Glutamatergic neuron (in vitro differentiated cells): ENCODE data around the gene RNASE1. TPM values are rescaled to one million over a fixed set of nuclear protein-coding genes. Genes with fewer than 3 reads are reported as not detected.

Source experiments
- DNase-seq: peaks from one replicate; pipeline ENCODE4 v3.0.0; 2022
- H3K27ac Mint-ChIP-seq: one replicate; pipeline ENCODE4 v1.8.0; 2020; ENCODE audit warnings: mild to moderate bottlenecking, mixed read lengths, inconsistent platforms; ENCODE audit not compliant: unreplicated experiment
- H3K27me3 Mint-ChIP-seq: one replicate; pipeline ENCODE4 v1.8.0; 2020; ENCODE audit warnings: mild to moderate bottlenecking, moderate library complexity, mixed read lengths, inconsistent platforms; ENCODE audit not compliant: unreplicated experiment
- H3K36me3 Mint-ChIP-seq: one replicate; pipeline ENCODE4 v1.8.0; 2020; ENCODE audit warnings: mild to moderate bottlenecking, mixed read lengths, inconsistent platforms; ENCODE audit not compliant: unreplicated experiment
- H3K4me1 Mint-ChIP-seq: one replicate; pipeline ENCODE4 v1.8.0; 2020; ENCODE audit warnings: mild to moderate bottlenecking, low read depth, mixed read lengths, inconsistent platforms; ENCODE audit not compliant: unreplicated experiment
- H3K4me3 Mint-ChIP-seq: one replicate; pipeline ENCODE4 v1.8.0; 2020; ENCODE audit warnings: mild to moderate bottlenecking, mixed read lengths, inconsistent platforms; ENCODE audit not compliant: unreplicated experiment
- H3K9me3 Mint-ChIP-seq: one replicate; pipeline ENCODE4 v1.8.0; 2020; ENCODE audit warnings: mild to moderate bottlenecking, moderate library complexity, mixed read lengths, inconsistent platforms; ENCODE audit not compliant: unreplicated experiment
- total RNA-seq: library from RNA; stranded (reverse); fragmentation: NEBNext Ultra II Directional; extraction: Animal tissue kit (Norgen Biotek cat#: 25700); gene quantifications from one replicate; pipeline ENCODE4 v1.2.1, GENCODE V29; 2021; ENCODE audit not compliant: unreplicated experiment
- TF ChIP-seq, protein P1 (sequence below): fragments of 200-600 bp; sonication (generic); IDR thresholded peaks from one replicate; pipeline ENCODE4 v1.5.0; 2021; ENCODE audit not compliant: partially characterized antibody, unreplicated experiment

RNASE1 gene
- total RNA-seq, 1 donor from 2014 or later: not detected

- H3K36me3 Mint-ChIP-seq: no peaks in the 10 kb centered on the region
- H3K4me1 Mint-ChIP-seq: no peaks in the 10 kb centered on the region
- peaks cover 2% of the 10 kb centered on the region for H3K9me3 Mint-ChIP-seq
- no peak overlapping the region for H3K4me3 Mint-ChIP-seq
- no peaks in the 10 kb centered on the region for H3K27me3 Mint-ChIP-seq
- no peak for DNase-seq
- TF ChIP-seq, protein P1, sequence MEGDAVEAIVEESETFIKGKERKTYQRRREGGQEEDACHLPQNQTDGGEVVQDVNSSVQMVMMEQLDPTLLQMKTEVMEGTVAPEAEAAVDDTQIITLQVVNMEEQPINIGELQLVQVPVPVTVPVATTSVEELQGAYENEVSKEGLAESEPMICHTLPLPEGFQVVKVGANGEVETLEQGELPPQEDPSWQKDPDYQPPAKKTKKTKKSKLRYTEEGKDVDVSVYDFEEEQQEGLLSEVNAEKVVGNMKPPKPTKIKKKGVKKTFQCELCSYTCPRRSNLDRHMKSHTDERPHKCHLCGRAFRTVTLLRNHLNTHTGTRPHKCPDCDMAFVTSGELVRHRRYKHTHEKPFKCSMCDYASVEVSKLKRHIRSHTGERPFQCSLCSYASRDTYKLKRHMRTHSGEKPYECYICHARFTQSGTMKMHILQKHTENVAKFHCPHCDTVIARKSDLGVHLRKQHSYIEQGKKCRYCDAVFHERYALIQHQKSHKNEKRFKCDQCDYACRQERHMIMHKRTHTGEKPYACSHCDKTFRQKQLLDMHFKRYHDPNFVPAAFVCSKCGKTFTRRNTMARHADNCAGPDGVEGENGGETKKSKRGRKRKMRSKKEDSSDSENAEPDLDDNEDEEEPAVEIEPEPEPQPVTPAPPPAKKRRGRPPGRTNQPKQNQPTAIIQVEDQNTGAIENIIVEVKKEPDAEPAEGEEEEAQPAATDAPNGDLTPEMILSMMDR: no peak
- H3K27ac Mint-ChIP-seq: no peak overlapping the region
These were observed 20.3 kb downstream of the RNASE1 start for GRCh38 chr14:20782280-20782890.

DNA sequence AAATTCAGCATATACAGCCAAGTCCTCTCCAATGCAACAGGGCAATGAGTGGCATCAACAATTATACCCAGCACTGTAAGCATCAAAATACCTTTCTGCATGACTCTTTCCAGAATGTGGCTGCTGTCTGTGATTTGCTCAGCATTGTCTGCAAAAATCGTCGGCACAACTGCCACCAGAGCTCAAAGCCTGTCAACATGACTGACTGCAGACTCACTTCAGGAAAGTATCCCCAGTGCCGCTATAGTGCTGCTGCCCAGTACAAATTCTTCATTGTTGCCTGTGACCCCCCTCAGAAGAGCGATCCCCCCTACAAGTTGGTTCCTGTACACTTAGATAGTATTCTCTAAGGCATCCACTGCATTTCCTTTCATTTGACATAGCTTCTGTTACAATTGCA, 20.8 kb downstream of the RNASE1 start:
- no peak overlapping the region for H3K4me3 Mint-ChIP-seq
- H3K27ac Mint-ChIP-seq: no peak overlapping the region
- DNase-seq: no peak
- H3K9me3 Mint-ChIP-seq: peaks cover 2% of the 10 kb centered on the region
- H3K4me1 Mint-ChIP-seq: no peaks in the 10 kb centered on the region
- TF ChIP-seq, protein P1: no peak
- no peaks in the 10 kb centered on the region for H3K36me3 Mint-ChIP-seq
- no peaks in the 10 kb centered on the region for H3K27me3 Mint-ChIP-seq

GRCh38 chr14:20775901-20776300, 26.7 kb downstream of the RNASE1 start:
- Mint-ChIP-seq H3K27me3 (no peaks in the 10 kb centered on the region), H3K27ac (no peak overlapping the region), H3K4me1 (no peaks in the 10 kb centered on the region), H3K4me3 (no peak overlapping the region), H3K36me3 (peaks cover 3% of the 10 kb centered on the region), H3K9me3 (peaks cover 1% of the 10 kb centered on the region)
- TF ChIP-seq, protein P1: no peak
- DNase-seq: no peak

DNA sequence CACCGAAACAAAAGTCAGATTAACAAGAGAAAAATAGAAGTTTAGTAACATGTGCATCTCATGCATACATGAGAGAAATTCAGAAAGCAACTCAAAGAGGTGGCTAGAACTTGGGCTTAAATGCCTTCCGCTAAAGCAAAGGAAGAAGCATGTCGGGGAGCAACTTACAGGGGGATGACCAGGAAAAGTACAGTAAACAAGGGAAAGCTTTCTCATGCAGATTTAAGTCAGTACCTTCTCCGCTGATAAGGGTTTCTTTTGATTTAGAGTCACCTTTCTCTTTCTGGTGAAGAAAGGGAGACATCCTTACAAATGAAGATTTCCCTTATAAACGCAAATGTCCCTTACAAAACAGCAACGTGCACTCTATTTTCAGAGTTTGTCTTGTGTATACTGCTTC, 27.6 kb downstream of the RNASE1 start:
- no peaks in the 10 kb centered on the region for H3K4me1 Mint-ChIP-seq

GRCh38 chr14:20774258-20774824, 28.3 kb downstream of the RNASE1 start:
- Mint-ChIP-seq H3K27ac (no peak overlapping the region), H3K36me3 (peaks cover 3% of the 10 kb centered on the region), H3K4me3 (no peak overlapping the region), H3K9me3 (peaks cover 1% of the 10 kb centered on the region), H3K4me1 (no peaks in the 10 kb centered on the region), H3K27me3 (no peaks in the 10 kb centered on the region)
- DNase-seq: no peak
- TF ChIP-seq, protein P1: no peak

More for the DNA sequence above, 27.6 kb downstream of the RNASE1 start:
- TF ChIP-seq, protein P1: no peak
- Mint-ChIP-seq H3K27ac (no peak overlapping the region), H3K4me3 (no peak overlapping the region), H3K36me3 (peaks cover 3% of the 10 kb centered on the region), H3K27me3 (no peaks in the 10 kb centered on the region), H3K9me3 (peaks cover 1% of the 10 kb centered on the region)
- no peak for DNase-seq
